Hepatocyte (in vitro differentiated cells): ENCODE data around the gene MIGA1. TPM values are rescaled to one million over a fixed set of nuclear protein-coding genes. Genes with fewer than 3 reads are reported as not detected.

Source experiments
- DNase-seq: peaks from one replicate; pipeline ENCODE4 v3.0.0-alpha.2; 2016; ENCODE audit warnings: low spot score
- H2AFZ ChIP-seq: fragments of 200-600 bp; sonication (generic); 2 replicates; pipeline ENCODE4 v1.6.0; 2016; ENCODE audit warnings: antibody characterized with exemption, mild to moderate bottlenecking
- H3K27ac ChIP-seq: fragments of 200-600 bp; sonication (generic); 2 replicates; pipeline ENCODE4 v1.5.1; 2016; ENCODE audit warnings: mild to moderate bottlenecking
- H3K27me3 ChIP-seq: fragments of 200-600 bp; sonication (generic); 2 replicates; pipeline ENCODE4 v1.6.1; 2016
- H3K36me3 ChIP-seq: fragments of 200-600 bp; sonication (generic); replicated peaks from 2 replicates; pipeline ENCODE4 v1.5.1; 2016; ENCODE audit warnings: low read depth; ENCODE audit not compliant: insufficient read depth
- H3K4me1 ChIP-seq: fragments of 200-600 bp; sonication (generic); 2 replicates; pipeline ENCODE4 v1.5.1; 2016; ENCODE audit warnings: mild to moderate bottlenecking, moderate library complexity; ENCODE audit not compliant: insufficient read depth
- H3K4me2 ChIP-seq: fragments of 200-600 bp; sonication (generic); 2 replicates; pipeline ENCODE4 v1.6.0; 2016
- H3K4me3 ChIP-seq: fragments of 200-600 bp; sonication (generic); 2 replicates; pipeline ENCODE4 v1.5.1; 2016; ENCODE audit warnings: mild to moderate bottlenecking
- H3K79me2 ChIP-seq: fragments of 200-600 bp; sonication (generic); 2 replicates; pipeline ENCODE4 v1.6.0; 2017; ENCODE audit warnings: mild to moderate bottlenecking
- H3K9me2 ChIP-seq: fragments of 200-600 bp; sonication (generic); replicated peaks from 2 replicates; pipeline ENCODE4 v1.6.0; 2017; ENCODE audit warnings: mild to moderate bottlenecking; ENCODE audit not compliant: insufficient read depth
- H3K9me3 ChIP-seq: fragments of 200-600 bp; sonication (generic); 2 replicates; pipeline ENCODE4 v1.5.1; 2016; ENCODE audit warnings: low read depth, mild to moderate bottlenecking
- H4K20me1 ChIP-seq: fragments of 200-600 bp; sonication (generic); 2 replicates; pipeline ENCODE4 v1.6.0; 2016; ENCODE audit warnings: mild to moderate bottlenecking; ENCODE audit not compliant: insufficient read depth, poor library complexity, severe bottlenecking
- CTCF ChIP-seq: fragments of 200-600 bp; sonication (generic); IDR thresholded peaks from 2 replicates; pipeline ENCODE4 v1.5.1; 2016; ENCODE audit warnings: antibody characterized with exemption, mild to moderate bottlenecking; ENCODE audit not compliant: poor library complexity
- EZH2 ChIP-seq: fragments of 200-600 bp; sonication (generic); IDR thresholded peaks from 2 replicates; pipeline ENCODE4 v1.6.1; 2016; ENCODE audit warnings: antibody characterized with exemption, mild to moderate bottlenecking, borderline replicate concordance
- EZH2phosphoT487 ChIP-seq: fragments of 200-600 bp; sonication (generic); IDR thresholded peaks from one replicate; pipeline ENCODE4 v1.6.1; 2018; ENCODE audit warnings: antibody characterized with exemption, mild to moderate bottlenecking, low read depth, moderate library complexity; ENCODE audit not compliant: unreplicated experiment, severe bottlenecking
- WGBS: methylation state at CpG from one replicate; pipeline ENCODE4 v1.1.6; 2016; ENCODE audit warnings: low lambda C conversion rate; ENCODE audit errors: missing lambda C conversion rate; 5-methylcytosine and 5-hydroxymethylcytosine counted together
- polyA plus RNA-seq: library from polyadenylated mRNA; unstranded; fragments of >200 nt; fragmentation: Nextera tagmentation; extraction: Ambion mirVana; gene quantifications from 2 replicates; pipeline ENCODE4 v1.2.1, GENCODE V29; 2016
- total RNA-seq: library from RNA; depleted of rRNA; stranded (reverse); fragments of >200 nt; gene quantifications from 2 replicates; pipeline ENCODE4 v1.2.3, GENCODE V29; 2014

Gene MIGA1
- total and polyA plus RNA-seq, 2 experiments from 2014 or later, result 8.8 to 18.1 TPM

- no peaks in the 10 kb centered on the region for H3K36me3 ChIP-seq
- no peak for TF ChIP-seq CTCF
- TF ChIP-seq EZH2, result no peak
- no peak for TF ChIP-seq EZH2phosphoT487
- no peaks in the 10 kb centered on the region for H3K9me2 ChIP-seq
- 87% methylated on average over 4 of the region's 4 CpGs for WGBS
- DNase-seq, result no peak
- H3K4me1 ChIP-seq, result no peaks in the 10 kb centered on the region
- no peaks in the 10 kb centered on the region for H3K9me3 ChIP-seq
- no peak overlapping the region for H3K27ac ChIP-seq
- H4K20me1 ChIP-seq, result no peaks in the 10 kb centered on the region
- no peaks in the 10 kb centered on the region for H3K27me3 ChIP-seq
- H2AFZ ChIP-seq, result no peak overlapping the region
- H3K4me2 ChIP-seq, result no peak overlapping the region
- no peaks in the 10 kb centered on the region for H3K79me2 ChIP-seq
- H3K4me3 ChIP-seq, result no peak overlapping the region
Measured at GRCh38 chr1:77874804-77875445, 95.5 kb downstream of the MIGA1 start.

- WGBS, result 97% methylated on average over 4 of the region's 4 CpGs
- TF ChIP-seq EZH2phosphoT487 (no peak), CTCF (no peak), EZH2 (no peak)
- Histone ChIP-seq H3K79me2 (no peaks in the 10 kb centered on the region), H2AFZ (no peak overlapping the region), H3K4me3 (no peak overlapping the region), H3K9me3 (no peaks in the 10 kb centered on the region), H3K9me2 (no peaks in the 10 kb centered on the region), H4K20me1 (no peaks in the 10 kb centered on the region), H3K4me2 (no peak overlapping the region), H3K27me3 (no peaks in the 10 kb centered on the region), H3K4me1 (no peaks in the 10 kb centered on the region), H3K27ac (no peak overlapping the region), H3K36me3 (no peaks in the 10 kb centered on the region)
- no peak for DNase-seq
Measured at GRCh38 chr1:77876884-77877283, 97.4 kb downstream of the MIGA1 start.

GRCh38 chr1:77881061-77881460 is 101.6 kb downstream of the MIGA1 start:
- no peaks in the 10 kb centered on the region for H3K9me3 ChIP-seq
- WGBS, result 94% methylated on average over 1 of the region's 1 CpG
- H3K27me3 ChIP-seq, result no peaks in the 10 kb centered on the region
- no peak for DNase-seq
- no peaks in the 10 kb centered on the region for H3K79me2 ChIP-seq
- no peak overlapping the region for H3K4me3 ChIP-seq
- no peaks in the 10 kb centered on the region for H3K9me2 ChIP-seq
- TF ChIP-seq EZH2phosphoT487 (no peak), EZH2 (no peak), CTCF (no peak)
- H3K4me2 ChIP-seq, result no peak overlapping the region
- H3K36me3 ChIP-seq, result no peaks in the 10 kb centered on the region
- H3K4me1 ChIP-seq, result no peaks in the 10 kb centered on the region
- no peaks in the 10 kb centered on the region for H4K20me1 ChIP-seq
- H3K27ac ChIP-seq, result no peak overlapping the region
- no peak overlapping the region for H2AFZ ChIP-seq

- peaks cover 2% of the 10 kb centered on the region for H3K4me1 ChIP-seq
- DNase-seq, result no peak
- no peaks in the 10 kb centered on the region for H3K79me2 ChIP-seq
- H3K4me2 ChIP-seq, result no peak overlapping the region
- no peaks in the 10 kb centered on the region for H3K27me3 ChIP-seq
- TF ChIP-seq EZH2, result no peak
- 81% methylated on average over 2 of the region's 2 CpGs for WGBS
- no peaks in the 10 kb centered on the region for H3K9me3 ChIP-seq
- no peak overlapping the region for H3K27ac ChIP-seq
- no peaks in the 10 kb centered on the region for H4K20me1 ChIP-seq
- H2AFZ ChIP-seq, result no peak overlapping the region
- no peak overlapping the region for H3K4me3 ChIP-seq
- H3K36me3 ChIP-seq, result no peaks in the 10 kb centered on the region
- no peaks in the 10 kb centered on the region for H3K9me2 ChIP-seq
Measured at GRCh38 chr1:77882411-77882810, 103.0 kb downstream of the MIGA1 start.
